ENCODE results near the gene CXCL14.

DNA sequence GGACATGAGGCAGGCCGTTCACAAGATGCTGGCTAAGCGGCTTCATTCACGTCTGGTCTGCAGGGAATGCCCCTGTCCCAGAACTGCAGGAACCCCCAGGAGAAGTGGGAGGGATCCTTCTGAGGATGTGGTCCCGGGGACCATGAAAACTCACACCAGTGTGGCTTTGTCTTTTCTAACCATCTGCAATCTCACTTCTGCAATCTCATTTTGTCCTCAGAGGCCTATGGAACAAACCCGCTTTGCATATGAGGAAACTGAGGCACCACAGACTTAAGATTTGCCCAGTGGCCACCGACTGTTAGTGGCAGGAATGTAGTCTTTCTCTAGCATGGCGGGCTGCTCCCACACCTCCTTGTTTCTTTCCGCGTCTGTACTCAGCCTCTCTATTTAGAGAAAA lies 6.9 kb downstream of the CXCL14 start:
- TF ChIP-seq EZH2 (IDR thresholded peaks at IDR 0.05; ENCODE audit: insufficient read depth, poor library complexity, severe bottlenecking) (no peak), EZH2phosphoT487 (IDR thresholded peaks at IDR 0.05; ENCODE audit: insufficient read depth, low read depth) (no peak)
